Fibroblast of villous mesenchyme (primary cell): ENCODE results near the gene ZBTB11. TPM values are rescaled to one million over a fixed set of nuclear protein-coding genes. Genes with fewer than 3 reads are reported as not detected.
"Not testable (repeated sequence)": the region's sequence is repeated elsewhere in the genome, so short reads cannot be mapped to it uniquely, and the experiment has no call there.

ENCODE experiments used
- DNase-seq: peaks from one replicate; pipeline ENCODE4 v3.0.0-alpha.2; 2010; ENCODE audit warnings: low read depth
- H3K4me3 ChIP-seq: 2 replicates; pipeline ENCODE4 v1.5.1; 2011; ENCODE audit warnings: low read depth, mild to moderate bottlenecking, low read length
- CTCF ChIP-seq: IDR thresholded peaks from 2 replicates; pipeline ENCODE4 v1.5.1; 2012; ENCODE audit warnings: low read depth, mild to moderate bottlenecking, low read length; ENCODE audit not compliant: insufficient read depth
- total RNA-seq: library from RNA; depleted of rRNA; stranded (reverse); fragments of >200 nt; gene quantifications from 2 replicates; pipeline ENCODE4 v1.2.3, GENCODE V29; 2012

ZBTB11 gene
- total RNA-seq, 1 donor, result 33.2 TPM

- peak; percentile 24 for DNase-seq
- no peak overlapping the region for H3K4me3 ChIP-seq
- no peak for TF ChIP-seq CTCF
These were observed 44.2 kb upstream of the ZBTB11 start for GRCh38 chr3:101720851-101721840.

GRCh38 chr3:101719604-101720185, 42.8 kb upstream of the ZBTB11 start:
- peak; percentile 26 for DNase-seq
- no peak for TF ChIP-seq CTCF
- no peak overlapping the region for H3K4me3 ChIP-seq

- H3K4me3 ChIP-seq, result no peak overlapping the region
- no peak for TF ChIP-seq CTCF
- DNase-seq, result no peak
These were observed 41.5 kb upstream of the ZBTB11 start for GRCh38 chr3:101718455-101718854.

GRCh38 chr3:101709126-101709525, 32.2 kb upstream of the ZBTB11 start:
- H3K4me3 ChIP-seq, result no peak overlapping the region
- no peak for DNase-seq
- TF ChIP-seq CTCF, result no peak

GRCh38 chr3:101704639-101705038, 27.7 kb upstream of the ZBTB11 start:
- DNase-seq, result not testable (repeated sequence)

GRCh38 chr3:101703169-101703568, 26.2 kb upstream of the ZBTB11 start:
- no peak for TF ChIP-seq CTCF
- no peak overlapping the region for H3K4me3 ChIP-seq
- no peak for DNase-seq

More at GRCh38 chr3:101704639-101705038, 27.7 kb upstream of the ZBTB11 start:
- not testable (repeated sequence) for H3K4me3 ChIP-seq

GRCh38 chr3:101702726-101703125, 25.8 kb upstream of the ZBTB11 start:
- no peak for DNase-seq
- no peak for TF ChIP-seq CTCF

More at GRCh38 chr3:101702726-101703125, 25.8 kb upstream of the ZBTB11 start:
- H3K4me3 ChIP-seq, result no peak overlapping the region
